Measurements from ENCODE around the gene THSD4.

Gene THSD4

GRCh38 chr15:71440489-71441110, 325.3 kb downstream of the THSD4 start:
- Histone ChIP-seq H3K36me3 (no peaks in the 10 kb centered on the region), H3K4me3 (ENCODE audit: low read depth, low read length) (no peak overlapping the region), H3K27ac (no peak overlapping the region), H3K9me3 (ENCODE audit: severe bottlenecking) (no peaks in the 10 kb centered on the region), H3K27me3 (ENCODE audit: insufficient read depth, low read depth, severe bottlenecking) (no peaks in the 10 kb centered on the region)
- DNase-seq, result no peak
- no peak for TF ChIP-seq CTCF (IDR thresholded peaks at IDR 0.05; ENCODE audit: low read depth, low read length)

- no peak overlapping the region for H3K4me3 ChIP-seq (ENCODE audit: low read depth, low read length)
These were observed 328.3 kb downstream of the THSD4 start for GRCh38 chr15:71443538-71443937.

DNA sequence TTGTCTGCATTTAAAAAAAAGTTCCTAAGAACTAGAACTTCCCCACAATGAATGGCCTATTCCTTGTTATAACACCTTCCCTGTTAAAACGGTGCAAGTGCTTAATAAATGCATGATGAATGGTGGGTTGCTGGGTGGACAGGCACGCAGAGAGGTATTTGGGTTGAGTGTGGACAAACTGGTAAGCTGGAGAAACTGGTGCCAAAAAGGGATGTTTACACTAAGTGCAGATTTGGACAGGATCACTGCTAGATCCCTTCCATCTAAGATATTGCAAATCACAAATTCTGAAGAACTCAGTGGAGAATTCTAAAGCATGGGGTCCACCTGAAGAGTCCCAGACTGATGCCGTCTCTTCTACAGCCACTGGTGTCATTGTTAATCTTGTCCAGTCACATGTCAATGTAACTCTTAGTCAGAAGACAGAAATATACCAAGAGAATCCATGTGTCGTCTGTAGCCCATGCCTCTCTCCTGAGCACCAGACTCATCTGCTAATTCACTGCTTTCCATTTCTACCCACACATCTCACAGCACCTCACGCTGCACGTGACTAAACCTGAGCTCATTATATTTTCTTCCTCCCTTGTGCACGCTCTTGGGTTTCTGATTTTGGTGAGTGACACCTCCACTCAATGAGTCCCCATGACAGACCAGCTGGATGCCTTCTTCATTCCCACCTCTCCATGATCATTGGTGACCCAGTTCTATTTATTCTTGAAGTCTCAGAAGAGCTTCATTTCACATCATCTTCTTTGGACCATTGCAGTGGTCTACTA, 328.9 kb downstream of the THSD4 start:
- H3K4me3 ChIP-seq (ENCODE audit: low read depth, low read length), result no peak overlapping the region
- no peaks in the 10 kb centered on the region for H3K36me3 ChIP-seq
- H3K27me3 ChIP-seq (ENCODE audit: insufficient read depth, low read depth, severe bottlenecking), result no peaks in the 10 kb centered on the region
- no peak overlapping the region for H3K27ac ChIP-seq
- no peak for TF ChIP-seq CTCF (IDR thresholded peaks at IDR 0.05; ENCODE audit: low read depth, low read length)
- no peaks in the 10 kb centered on the region for H3K9me3 ChIP-seq (ENCODE audit: severe bottlenecking)
- DNase-seq, result no peak

More at GRCh38 chr15:71443538-71443937, 328.3 kb downstream of the THSD4 start:
- no peaks in the 10 kb centered on the region for H3K36me3 ChIP-seq
- no peaks in the 10 kb centered on the region for H3K27me3 ChIP-seq (ENCODE audit: insufficient read depth, low read depth, severe bottlenecking)
- no peak overlapping the region for H3K27ac ChIP-seq
- TF ChIP-seq CTCF (IDR thresholded peaks at IDR 0.05; ENCODE audit: low read depth, low read length), result peak; percentile 77
- no peaks in the 10 kb centered on the region for H3K9me3 ChIP-seq (ENCODE audit: severe bottlenecking)
- DNase-seq, result peak; percentile 53

DNA sequence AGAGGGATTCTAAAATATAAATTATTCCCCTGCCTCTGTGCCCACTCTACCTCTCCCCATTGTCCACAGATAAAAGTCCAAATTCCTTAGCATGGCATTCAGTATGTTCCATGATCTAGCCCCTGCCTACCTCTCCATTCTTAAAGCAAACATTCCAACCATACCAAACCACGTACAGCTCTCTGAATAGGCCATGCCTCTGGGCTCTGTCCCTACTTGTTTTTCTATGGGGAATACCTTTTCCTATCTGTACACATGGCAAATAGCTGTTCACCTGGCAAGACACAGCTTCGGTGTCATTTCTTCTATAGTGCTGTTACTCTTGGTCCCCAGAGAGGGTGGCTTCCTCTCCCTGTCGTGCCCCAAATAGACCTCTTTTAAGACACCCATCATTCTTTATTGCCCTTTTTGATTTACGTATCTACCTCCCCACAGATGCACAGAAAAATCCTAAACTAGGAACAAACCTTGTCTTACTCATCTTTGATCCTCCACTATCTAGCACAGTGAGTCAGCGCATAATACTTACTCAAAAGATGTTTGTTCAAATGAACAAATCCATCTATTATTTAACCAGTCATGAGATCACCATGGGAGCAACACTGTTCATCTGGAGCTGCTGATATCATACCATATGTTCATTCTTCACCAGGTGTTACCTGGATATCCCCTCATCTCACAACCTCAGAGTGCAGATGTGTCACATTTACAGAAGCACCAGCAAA, 329.8 kb downstream of the THSD4 start:
- no peak for TF ChIP-seq CTCF (IDR thresholded peaks at IDR 0.05; ENCODE audit: low read depth, low read length)
- DNase-seq, result no peak

DNA sequence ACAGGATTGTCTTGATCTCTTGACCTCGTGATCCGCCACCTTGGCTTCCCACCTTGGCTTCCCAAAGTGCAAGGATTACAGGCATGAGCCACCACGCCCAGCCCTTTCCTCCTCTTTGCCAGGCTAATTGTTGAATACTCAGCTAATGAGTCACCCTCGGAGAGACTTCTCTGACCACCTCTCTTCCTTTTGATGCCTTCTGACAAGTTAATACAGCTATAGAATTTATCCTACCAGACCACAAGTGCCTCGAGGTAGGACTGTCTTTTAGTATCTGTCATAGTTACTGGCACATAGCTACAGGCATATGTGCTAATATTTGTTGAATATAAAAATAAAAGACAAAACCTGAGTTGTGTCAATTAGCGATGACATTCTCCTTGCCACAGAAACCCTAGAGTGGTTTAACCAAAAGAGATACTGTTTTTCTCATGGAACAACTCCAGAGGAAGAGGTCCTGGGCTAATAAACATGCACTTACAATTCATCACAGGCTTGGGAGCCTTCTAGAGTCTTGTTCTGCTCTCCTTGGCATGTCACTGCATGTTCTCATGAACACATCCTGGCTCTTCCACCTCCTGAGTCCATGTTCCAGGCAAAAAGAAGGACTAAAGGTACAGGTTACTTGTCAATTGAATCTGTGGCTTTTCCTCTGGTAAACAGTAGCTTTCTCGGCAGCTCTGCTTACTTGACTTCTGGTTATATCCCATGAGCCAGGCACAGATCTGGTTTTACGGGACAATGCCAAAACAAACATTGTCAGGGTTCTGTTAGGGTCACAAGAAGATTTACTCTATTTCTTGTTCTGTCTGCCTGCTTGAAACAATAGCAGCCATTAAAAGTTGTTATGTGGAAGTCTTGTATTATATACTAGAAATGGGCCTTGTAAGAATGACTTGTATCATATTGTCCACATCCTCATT, 332.3 kb downstream of the THSD4 start:
- DNase-seq, result no peak
- Histone ChIP-seq H3K27me3 (ENCODE audit: insufficient read depth, low read depth, severe bottlenecking) (no peaks in the 10 kb centered on the region), H3K27ac (no peak overlapping the region), H3K4me3 (ENCODE audit: low read depth, low read length) (no peak overlapping the region), H3K36me3 (no peaks in the 10 kb centered on the region), H3K9me3 (ENCODE audit: severe bottlenecking) (no peaks in the 10 kb centered on the region)
- TF ChIP-seq CTCF (IDR thresholded peaks at IDR 0.05; ENCODE audit: low read depth, low read length), result no peak

More for the DNA sequence above, 329.8 kb downstream of the THSD4 start:
- Histone ChIP-seq H3K4me3 (ENCODE audit: low read depth, low read length) (no peak overlapping the region), H3K9me3 (ENCODE audit: severe bottlenecking) (no peaks in the 10 kb centered on the region), H3K27ac (no peak overlapping the region), H3K27me3 (ENCODE audit: insufficient read depth, low read depth, severe bottlenecking) (no peaks in the 10 kb centered on the region), H3K36me3 (no peaks in the 10 kb centered on the region)
